IMR-90 (cell line): ENCODE measurements around the gene ZNF831. TPM values are rescaled to one million over a fixed set of nuclear protein-coding genes. Genes with fewer than 3 reads are reported as not detected.

Experiments used
- ATAC-seq: fragments of 200-7000 bp; cut with Tn5 transposase; 2 replicates; pipeline ENCODE4 v1.9.1; 2020; ENCODE audit warnings: low read depth, mild to moderate bottlenecking, moderate library complexity
- BruUV-seq: library from RNA; stranded (reverse); fragments of 400-500 nt; replicated peaks from 2 replicates; lab custom pipeline; 2021; lab: Mats Ljungman, UMichigan
- CTCF ChIA-PET: fragments of 300-600 bp; formaldehyde crosslinking; extraction: SDS; loops from one replicate; lab custom pipeline; 2021; ENCODE audit warnings: antibody characterized with exemption; lab: Yijun Ruan, JAX
- POLR2A ChIA-PET: fragments of 300-600 bp; sonication (Branson Sonifier 250); formaldehyde crosslinking; loops from one replicate; lab custom pipeline; 2022; ENCODE audit warnings: antibody characterized with exemption; ENCODE audit not compliant: unreplicated experiment; lab: Charles Lee
- DNase-seq: peaks from one replicate; pipeline ENCODE4 v3.0.0; 2013
- H2AFZ ChIP-seq: replicated peaks from 2 replicates; pipeline ENCODE3; 2013; ENCODE audit warnings: low read length, mild to moderate bottlenecking; ENCODE audit not compliant: poor library complexity
- H2AK5ac ChIP-seq: 2 replicates; pipeline ENCODE4 v1.6.1; 2013; ENCODE audit warnings: low read depth, low read length, inconsistent platforms
- H2AK9ac ChIP-seq: replicated peaks from 2 replicates; pipeline ENCODE3; 2013; ENCODE audit warnings: mild to moderate bottlenecking, low read depth, low read length, moderate library complexity; ENCODE audit not compliant: poor library complexity
- H2BK120ac ChIP-seq: 2 replicates; pipeline ENCODE4 v1.6.1; 2013; ENCODE audit warnings: low read depth, low read length, inconsistent platforms
- H2BK15ac ChIP-seq: 3 replicates; pipeline ENCODE4 v1.6.1; 2013; ENCODE audit warnings: low read depth, low read length, inconsistent platforms
- H2BK20ac ChIP-seq: 2 replicates; pipeline ENCODE4 v1.6.1; 2013; ENCODE audit warnings: low read depth, mild to moderate bottlenecking, inconsistent platforms, low read length, moderate library complexity
- H2BK5ac ChIP-seq: 2 replicates; pipeline ENCODE4 v1.6.1; 2013; ENCODE audit warnings: mild to moderate bottlenecking, low read depth, low read length, inconsistent platforms; ENCODE audit not compliant: poor library complexity, severe bottlenecking
- H3K14ac ChIP-seq: replicated peaks from 2 replicates; pipeline ENCODE4 v1.6.1; 2013; ENCODE audit warnings: low read depth, low read length, inconsistent platforms
- H3K18ac ChIP-seq: 2 replicates; pipeline ENCODE4 v1.6.1; 2013; ENCODE audit warnings: low read depth, low read length, control low read depth
- H3K23ac ChIP-seq: 2 replicates; pipeline ENCODE4 v1.6.1; 2013; ENCODE audit warnings: low read depth, low read length, inconsistent platforms
- H3K27ac ChIP-seq: 2 replicates; pipeline ENCODE4 v1.5.1; 2013; ENCODE audit warnings: mild to moderate bottlenecking, control low read depth, low read length; ENCODE audit not compliant: insufficient read depth
- H3K27me3 ChIP-seq: 2 replicates; pipeline ENCODE4 v1.6.1; 2013; ENCODE audit warnings: low read length; ENCODE audit not compliant: control insufficient read depth, insufficient read depth
- H3K36me3 ChIP-seq: 2 replicates; pipeline ENCODE4 v1.6.1; 2013; ENCODE audit warnings: low read length, mixed read lengths; ENCODE audit not compliant: control insufficient read depth, insufficient read depth
- H3K4ac ChIP-seq: 2 replicates; pipeline ENCODE4 v1.6.1; 2013; ENCODE audit warnings: low read depth, low read length, inconsistent platforms
- H3K4me1 ChIP-seq: 2 replicates; pipeline ENCODE4 v1.6.1; 2013; ENCODE audit warnings: low read length, mixed read lengths; ENCODE audit not compliant: control insufficient read depth, insufficient read depth
- H3K4me2 ChIP-seq: 2 replicates; pipeline ENCODE4 v1.6.1; 2013; ENCODE audit warnings: low read depth, mild to moderate bottlenecking, control low read depth, low read length, moderate library complexity
- H3K4me3 ChIP-seq: 2 replicates; pipeline ENCODE4 v1.5.1; 2013; ENCODE audit warnings: low read depth, mild to moderate bottlenecking, control low read depth, low read length, moderate library complexity; ENCODE audit not compliant: insufficient read depth
- H3K56ac ChIP-seq: 2 replicates; pipeline ENCODE4 v1.6.1; 2013; ENCODE audit warnings: low read length, inconsistent platforms; ENCODE audit not compliant: insufficient read depth; ENCODE audit errors: extremely low read depth
- H3K79me1 ChIP-seq, 2 experiments: 2 replicates each; pipeline ENCODE4 v1.6.1; 2013; ENCODE audit warnings: low read length in 2 of 2, inconsistent platforms in 1 of 2, low read depth in 1 of 2
- H3K9ac ChIP-seq: 2 replicates; pipeline ENCODE4 v1.6.1; 2013; ENCODE audit warnings: low read depth, low read length, control low read depth
- H3K9me1 ChIP-seq: 2 replicates; pipeline ENCODE4 v1.6.1; 2013; ENCODE audit warnings: low read length, inconsistent platforms; ENCODE audit not compliant: insufficient read depth
- H3K9me3 ChIP-seq: 2 replicates; pipeline ENCODE4 v1.6.1; 2013; ENCODE audit warnings: low read length; ENCODE audit not compliant: control insufficient read depth, insufficient read depth
- H4K20me1 ChIP-seq: 2 replicates; pipeline ENCODE4 v1.6.1; 2013; ENCODE audit warnings: low read length, inconsistent platforms; ENCODE audit not compliant: insufficient read depth
- H4K5ac ChIP-seq: 2 replicates; pipeline ENCODE4 v1.6.1; 2013; ENCODE audit warnings: mild to moderate bottlenecking, low read depth, low read length, control low read depth
- H4K8ac ChIP-seq, 2 experiments: 2 replicates each; pipeline ENCODE4 v1.6.1; 2013; ENCODE audit warnings: low read depth in 2 of 2, low read length in 2 of 2, control low read depth in 1 of 2, inconsistent platforms in 1 of 2
- H4K91ac ChIP-seq: 2 replicates; pipeline ENCODE4 v1.6.1; 2013; ENCODE audit warnings: low read depth, low read length, inconsistent platforms; ENCODE audit not compliant: insufficient read depth
- BHLHE40 ChIP-seq: fragments of 150-350 bp; IDR thresholded peaks from 2 replicates; pipeline ENCODE4 v1.6.1; 2016; ENCODE audit warnings: mild to moderate bottlenecking, low read depth, low read length
- FOS ChIP-seq: fragments of 150-350 bp; IDR thresholded peaks from 2 replicates; pipeline ENCODE4 v1.6.1; 2016; ENCODE audit warnings: low read depth, low read length
- MAZ ChIP-seq: IDR thresholded peaks from 2 replicates; pipeline ENCODE4 v1.6.1; 2012; ENCODE audit warnings: low read depth, mild to moderate bottlenecking, low read length, improper control_type of control experiment, moderate library complexity, borderline replicate concordance
- MXI1 ChIP-seq: IDR thresholded peaks from 2 replicates; pipeline ENCODE4 v1.6.1; 2012; ENCODE audit warnings: low read depth, mild to moderate bottlenecking, low read length, moderate library complexity, borderline replicate concordance
- RAD21 ChIP-seq: IDR thresholded peaks from 2 replicates; pipeline ENCODE4 v1.6.1; 2012; ENCODE audit warnings: low read length, improper control_type of control experiment
- RCOR1 ChIP-seq: IDR thresholded peaks from 2 replicates; pipeline ENCODE4 v1.6.1; 2012; ENCODE audit warnings: mild to moderate bottlenecking, low read length, improper control_type of control experiment; ENCODE audit not compliant: insufficient replicate concordance
- RFX5 ChIP-seq: IDR thresholded peaks from 2 replicates; pipeline ENCODE4 v1.8.0; 2012; ENCODE audit warnings: low read depth, mild to moderate bottlenecking, low read length, moderate library complexity
- WGBS, 2 experiments: methylation state at CpG; one replicate each; pipeline versions ENCODE4 v1.1.5 to v1.1.7; 2013; ENCODE audit warnings: missing lambda C conversion rate in 2 of 2; ENCODE audit not compliant: insufficient read length in 1 of 2; ENCODE audit errors: extremely low coverage in 2 of 2; 5-methylcytosine and 5-hydroxymethylcytosine counted together
- dilution Hi-C: fragments of 300-500 bp; cut with HindIII; formaldehyde crosslinking; loops from one replicate; pipeline ENCODE4 v1.14.3; 2018; ENCODE audit warnings: low sequenced_read_pairs; ENCODE audit not compliant: unreplicated experiment
- in situ Hi-C: fragments of 300-500 bp; cut with MboI; formaldehyde crosslinking; loops from 3 replicates; pipeline ENCODE4 v1.14.3; 2019; ENCODE audit warnings: low sequenced_read_pairs, inconsistent platforms, mixed read lengths
- intact Hi-C: fragments of 100-400 bp; cut with micrococcal nuclease; formaldehyde crosslinking; loops from 2 replicates; pipeline ENCODE4 v1.10.0; 2022
- polyA plus RNA-seq, 3 experiments: library from polyadenylated mRNA; depleted of rRNA; stranded (reverse); fragments of >200 nt; gene quantifications; 2 replicates each; pipeline ENCODE4 v1.2.3, GENCODE V29; 2012; ENCODE audit warnings: low replicate concordance in 1 of 3
- total RNA-seq: library from RNA; depleted of rRNA; stranded (reverse); fragments of >200 nt; gene quantifications from 2 replicates; pipeline ENCODE4 v1.2.3, GENCODE V29; 2012
- TF ChIP-seq, protein P1 (sequence below): fragments of 150-350 bp; IDR thresholded peaks from 2 replicates; pipeline ENCODE4 v1.6.1; 2017; ENCODE audit warnings: mild to moderate bottlenecking, antibody characterized with exemption, low read length, low read depth
- TF ChIP-seq, protein P2 (sequence below): conservative IDR thresholded peaks from 2 replicates; pipeline ENCODE4 v1.5.1; 2012; ENCODE audit warnings: mild to moderate bottlenecking, low read depth, low read length, improper control_type of control experiment

The ZNF831 gene
- total and polyA plus RNA-seq, 2 of the 4 experiments (the other 2 are of a cell fraction): not detected

DNA sequence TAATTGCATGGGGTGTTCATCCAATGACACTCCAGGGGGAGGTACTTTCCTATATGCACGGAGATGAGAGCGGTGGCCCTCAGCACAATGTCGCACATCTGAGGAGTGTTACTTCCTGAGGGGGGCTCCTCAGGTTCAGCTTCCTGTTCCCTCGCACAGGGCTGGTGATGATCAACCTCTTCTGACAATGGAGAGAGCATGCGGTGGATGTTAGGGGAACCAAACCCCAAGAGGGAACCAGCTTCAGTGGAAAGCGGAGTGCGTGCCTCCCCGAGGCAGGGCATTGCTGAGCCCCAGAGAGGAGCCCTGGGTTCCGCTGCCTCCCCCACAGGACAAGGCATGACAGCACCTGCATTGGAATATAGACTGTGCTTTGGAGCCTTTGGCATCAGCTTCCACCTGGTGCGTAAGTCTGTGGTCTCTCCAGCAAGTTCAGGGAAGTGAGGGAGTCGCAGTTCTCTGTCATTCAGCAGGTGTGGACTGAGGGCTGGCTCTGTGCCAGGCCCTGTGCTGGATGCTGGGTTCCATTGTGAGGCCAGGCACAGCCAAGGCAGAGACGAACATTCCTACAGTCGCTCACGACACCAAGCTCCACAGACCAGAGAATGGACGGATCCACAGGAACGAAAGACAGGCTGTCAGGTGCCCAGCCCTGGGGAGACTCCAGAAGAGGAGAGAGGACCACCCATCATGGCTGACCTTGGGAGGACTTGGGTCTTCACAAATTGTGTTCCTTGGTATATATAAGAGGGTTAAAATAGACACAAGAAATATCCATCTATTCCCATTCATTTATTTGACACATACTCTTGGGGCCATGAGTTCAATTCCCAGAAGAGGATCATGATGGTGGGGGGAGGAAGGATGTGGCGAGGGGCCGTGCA lies 3.9 kb upstream of the ZNF831 start (continued):
- TF ChIP-seq RFX5: no peak

DNA sequence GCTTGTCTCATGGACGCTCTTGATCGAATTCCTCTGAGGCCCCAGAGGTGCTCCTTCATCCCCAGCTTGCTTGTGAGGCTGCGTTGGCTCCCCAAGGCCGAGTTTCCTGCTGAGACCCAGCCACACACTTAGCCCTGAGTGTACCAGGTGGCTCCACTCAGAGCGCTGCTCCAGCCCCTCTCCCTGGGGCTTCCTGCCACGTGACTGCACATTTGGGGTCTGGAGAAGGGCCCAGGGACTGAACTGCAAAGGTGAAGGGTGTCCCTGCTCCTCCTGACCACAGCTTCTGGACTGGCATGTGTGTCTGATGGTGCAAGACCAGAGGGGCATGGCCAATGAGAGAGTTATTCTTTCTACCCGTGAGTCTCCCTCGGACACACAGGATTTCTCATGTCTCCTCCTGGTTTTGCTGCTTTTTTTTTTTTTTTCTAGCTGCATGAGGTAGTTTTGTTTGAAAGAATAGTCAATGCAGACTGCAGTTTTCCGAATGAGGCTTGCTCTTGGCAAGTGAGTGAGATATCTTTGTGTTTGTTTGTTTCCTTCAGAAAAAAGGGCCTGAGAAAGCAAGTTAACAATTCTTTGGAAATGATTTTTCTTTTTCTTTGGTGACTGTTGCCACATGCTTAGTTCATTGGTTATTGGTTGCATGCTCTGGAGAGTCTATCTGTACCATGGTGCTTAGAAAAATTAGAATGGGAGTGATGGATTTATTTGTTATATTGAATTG lies 3.1 kb upstream of the ZNF831 start:
- CTCF ChIA-PET: no interaction called here

More for the DNA sequence above, 3.1 kb upstream of the ZNF831 start:
- Histone ChIP-seq H2BK5ac (no peak overlapping the region), H3K27ac (no peak overlapping the region), H3K9me3 (no peaks in the 10 kb centered on the region), H3K79me1 (no peaks in the 10 kb centered on the region), H4K8ac (no peak overlapping the region), H2AK9ac (no peak overlapping the region), H2AK5ac (no peak overlapping the region), H2AFZ (no peak overlapping the region), H3K9ac (no peak overlapping the region), H3K4me2 (no peak overlapping the region), H3K4me1 (no peaks in the 10 kb centered on the region), H4K91ac (no peak overlapping the region), H3K27me3 (no peaks in the 10 kb centered on the region), H2BK120ac (no peak overlapping the region), H3K56ac (no peak overlapping the region), H3K4ac (no peak overlapping the region), H3K14ac (no peak overlapping the region), H4K5ac (no peak overlapping the region), H2BK20ac (no peak overlapping the region), H3K4me3 (no peak overlapping the region), H3K18ac (no peak overlapping the region), H3K9me1 (no peaks in the 10 kb centered on the region; the same call in 1 of the 2 replicates), H4K20me1 (no peaks in the 10 kb centered on the region), H3K36me3 (no peaks in the 10 kb centered on the region), H3K23ac (no peak overlapping the region), H2BK15ac (no peak overlapping the region)
- dilution Hi-C loops: no loop called here
- no TSS peak for BruUV-seq
- TF ChIP-seq, protein P1, sequence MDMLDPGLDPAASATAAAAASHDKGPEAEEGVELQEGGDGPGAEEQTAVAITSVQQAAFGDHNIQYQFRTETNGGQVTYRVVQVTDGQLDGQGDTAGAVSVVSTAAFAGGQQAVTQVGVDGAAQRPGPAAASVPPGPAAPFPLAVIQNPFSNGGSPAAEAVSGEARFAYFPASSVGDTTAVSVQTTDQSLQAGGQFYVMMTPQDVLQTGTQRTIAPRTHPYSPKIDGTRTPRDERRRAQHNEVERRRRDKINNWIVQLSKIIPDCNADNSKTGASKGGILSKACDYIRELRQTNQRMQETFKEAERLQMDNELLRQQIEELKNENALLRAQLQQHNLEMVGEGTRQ: no peak
- TF ChIP-seq RFX5 (no peak), BHLHE40 (no peak), MXI1 (no peak), FOS (no peak), MAZ (no peak), RCOR1 (no peak), RAD21 (no peak)
- TF ChIP-seq, protein P2, sequence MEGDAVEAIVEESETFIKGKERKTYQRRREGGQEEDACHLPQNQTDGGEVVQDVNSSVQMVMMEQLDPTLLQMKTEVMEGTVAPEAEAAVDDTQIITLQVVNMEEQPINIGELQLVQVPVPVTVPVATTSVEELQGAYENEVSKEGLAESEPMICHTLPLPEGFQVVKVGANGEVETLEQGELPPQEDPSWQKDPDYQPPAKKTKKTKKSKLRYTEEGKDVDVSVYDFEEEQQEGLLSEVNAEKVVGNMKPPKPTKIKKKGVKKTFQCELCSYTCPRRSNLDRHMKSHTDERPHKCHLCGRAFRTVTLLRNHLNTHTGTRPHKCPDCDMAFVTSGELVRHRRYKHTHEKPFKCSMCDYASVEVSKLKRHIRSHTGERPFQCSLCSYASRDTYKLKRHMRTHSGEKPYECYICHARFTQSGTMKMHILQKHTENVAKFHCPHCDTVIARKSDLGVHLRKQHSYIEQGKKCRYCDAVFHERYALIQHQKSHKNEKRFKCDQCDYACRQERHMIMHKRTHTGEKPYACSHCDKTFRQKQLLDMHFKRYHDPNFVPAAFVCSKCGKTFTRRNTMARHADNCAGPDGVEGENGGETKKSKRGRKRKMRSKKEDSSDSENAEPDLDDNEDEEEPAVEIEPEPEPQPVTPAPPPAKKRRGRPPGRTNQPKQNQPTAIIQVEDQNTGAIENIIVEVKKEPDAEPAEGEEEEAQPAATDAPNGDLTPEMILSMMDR: no peak
- WGBS, 2 experiments: 11% methylated on average over 3 of the region's 9 CpGs; no CpG with 5 or more reads in 1 of the 2 experiments
- in situ Hi-C loops: no loop called here
- no peak for ATAC-seq
- POLR2A ChIA-PET: no interaction called here
- intact Hi-C loops: no loop called here
- no peak for DNase-seq
